Daoy (cell line): ENCODE results near the gene SPEF2. TPM values are rescaled to one million over a fixed set of nuclear protein-coding genes. Genes with fewer than 3 reads are reported as not detected.
"Not testable (repeated sequence)": the region's sequence is repeated elsewhere in the genome, so short reads cannot be mapped to it uniquely, and the experiment has no call there.

Experiments
- DNase-seq: peaks from one replicate; pipeline ENCODE4 v3.0.0-alpha.2; 2015; ENCODE audit warnings: low read depth
- total RNA-seq: library from RNA; depleted of rRNA; stranded (reverse); fragments of >200 nt; shearing (Covaris generic); gene quantifications from 2 replicates; pipeline ENCODE4 v1.2.3, GENCODE V29; 2014

SPEF2 gene
- total RNA-seq, 1 experiment from 2014 or later: 0.97 TPM

DNA sequence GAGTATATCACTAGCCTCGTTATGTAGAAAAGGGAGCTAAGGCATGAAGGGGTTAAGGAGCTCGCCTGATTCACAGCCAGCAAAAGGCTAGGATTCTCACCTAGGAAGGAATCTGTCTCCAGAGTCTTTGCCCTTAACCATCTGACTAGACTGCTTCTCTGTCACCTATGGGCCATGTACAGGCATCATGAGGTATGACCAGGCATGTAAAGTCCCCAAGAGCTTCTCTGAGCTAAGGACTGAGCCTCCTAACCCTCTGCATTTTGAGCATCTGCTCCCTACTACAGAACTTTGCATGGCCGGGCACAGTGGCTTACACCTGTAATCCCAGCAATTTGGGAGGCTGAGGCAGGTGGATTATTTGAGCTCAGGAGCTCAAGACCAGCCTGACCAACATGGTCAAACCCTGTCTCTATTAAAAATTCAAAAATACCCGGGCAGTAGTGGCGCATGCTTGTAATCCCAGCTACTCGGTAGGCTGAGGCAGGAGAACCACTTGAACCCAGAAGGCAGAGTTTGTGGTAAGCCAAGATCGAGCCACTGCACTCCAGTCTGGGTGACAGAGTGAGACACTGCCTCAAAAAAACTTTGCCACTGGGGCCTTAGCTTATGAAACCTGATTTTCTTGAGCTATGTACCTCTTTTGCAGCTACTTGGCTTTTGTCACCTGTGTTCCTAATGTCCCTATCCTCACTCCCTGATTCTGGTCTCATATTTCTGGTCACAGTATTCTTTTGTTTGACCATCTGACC is 205.9 kb downstream of the SPEF2 start:
- DNase-seq: no peak

- DNase-seq: no peak
Measured at GRCh38 chr5:35826056-35826455, 208.4 kb downstream of the SPEF2 start.

- no peak for DNase-seq
Measured at GRCh38 chr5:35826554-35826953, 208.9 kb downstream of the SPEF2 start.

- DNase-seq: no peak
Measured at GRCh38 chr5:35828082-35828598, 210.5 kb downstream of the SPEF2 start.

DNA sequence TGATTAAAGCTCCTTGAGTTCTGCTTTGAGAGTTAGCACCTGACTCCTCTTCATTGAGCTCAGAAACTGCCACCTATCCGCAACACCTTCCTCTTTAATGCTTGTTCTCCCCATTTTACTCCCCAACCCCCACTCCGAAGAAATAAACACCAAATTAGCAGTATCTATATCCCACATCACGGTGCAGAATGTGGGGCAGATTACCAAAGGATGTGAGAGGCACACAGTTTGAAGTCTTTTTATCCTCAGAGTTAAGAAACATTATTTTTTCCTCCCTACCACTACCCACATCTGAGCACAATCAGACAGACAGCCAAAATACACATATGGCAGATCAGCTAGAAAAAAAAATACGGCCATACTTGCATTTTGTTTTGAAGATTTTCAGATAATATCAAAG is 212.9 kb downstream of the SPEF2 start:
- DNase-seq: no peak

DNA sequence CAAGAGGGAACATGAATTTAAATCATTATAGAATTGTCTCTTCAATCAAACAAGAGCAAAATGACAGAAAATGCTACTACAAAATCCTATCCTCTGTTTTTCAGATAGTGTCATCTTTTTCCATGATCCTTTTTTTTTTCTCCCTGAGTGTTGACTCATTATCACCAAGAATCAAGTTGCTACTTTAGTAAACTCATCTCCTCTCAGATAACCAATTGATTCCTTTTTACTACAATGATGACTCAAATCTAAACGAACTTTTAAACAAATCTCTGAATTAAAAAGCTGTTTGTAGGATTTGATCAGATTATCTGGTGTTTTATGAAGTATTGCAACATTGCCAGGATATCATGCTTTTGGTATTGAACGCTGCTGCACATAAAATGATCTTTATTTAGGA is 215.1 kb downstream of the SPEF2 start:
- no peak for DNase-seq

DNA sequence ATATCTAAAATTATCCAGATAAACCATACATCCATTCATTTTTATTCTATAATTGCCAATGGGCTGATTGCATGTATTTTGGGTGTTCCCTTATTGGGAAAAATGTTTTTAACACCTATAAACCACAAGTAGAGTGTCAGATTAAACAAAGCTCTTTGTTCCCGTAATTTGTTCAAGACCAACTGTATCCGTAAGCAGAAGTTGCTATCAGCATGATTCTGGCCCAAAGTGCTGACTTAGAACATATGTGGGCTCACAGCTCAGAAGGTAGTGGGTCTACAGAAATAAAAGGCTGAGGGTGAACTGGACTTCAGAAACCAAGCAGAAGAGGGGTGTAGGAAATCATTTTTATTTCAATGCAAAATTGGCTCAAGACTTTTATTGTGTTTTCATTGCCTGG is 215.6 kb downstream of the SPEF2 start:
- DNase-seq: no peak

- no peak for DNase-seq
Measured at GRCh38 chr5:35835796-35836742, 218.4 kb downstream of the SPEF2 start.

DNA sequence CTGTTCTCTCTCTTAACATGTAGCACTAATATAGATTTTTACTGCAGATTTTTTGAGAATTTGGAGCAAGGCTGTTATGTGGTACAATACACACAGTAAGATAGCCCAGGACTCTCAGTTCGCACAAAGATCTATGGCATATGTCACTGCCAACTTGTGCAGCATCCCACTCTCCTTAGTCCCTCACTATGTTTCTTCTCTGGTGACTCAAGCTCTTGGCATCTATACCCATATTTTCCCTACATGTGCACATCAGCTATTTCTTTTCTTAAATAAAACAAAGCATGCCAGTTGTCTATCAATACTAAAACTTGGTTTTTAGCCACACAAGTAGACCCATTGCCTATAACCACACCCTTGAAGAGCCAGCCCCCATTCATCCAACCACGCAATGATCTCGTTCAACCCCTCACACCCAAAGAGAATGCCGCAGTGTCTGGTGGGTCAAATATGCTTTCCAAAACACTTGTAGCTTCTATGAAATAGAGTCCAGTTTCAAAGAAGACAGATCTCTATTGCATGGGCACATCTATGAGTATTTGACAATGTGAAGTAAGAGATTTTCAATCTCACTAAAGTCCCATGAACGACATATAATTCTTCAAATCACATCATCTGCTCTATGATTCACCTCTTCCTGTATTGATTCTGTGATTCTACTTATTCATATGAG is 220.8 kb downstream of the SPEF2 start:
- no peak for DNase-seq

GRCh38 chr5:35842856-35843255 is 225.2 kb downstream of the SPEF2 start:
- DNase-seq: no peak

GRCh38 chr5:35845508-35845907 is 227.8 kb downstream of the SPEF2 start:
- DNase-seq: not testable (repeated sequence)

GRCh38 chr5:35847491-35847890 is 229.8 kb downstream of the SPEF2 start:
- DNase-seq: no peak

GRCh38 chr5:35847961-35848360 is 230.3 kb downstream of the SPEF2 start:
- no peak for DNase-seq

GRCh38 chr5:35849860-35850259 is 232.2 kb downstream of the SPEF2 start:
- DNase-seq: no peak

- peak; percentile 17 for DNase-seq
Measured at GRCh38 chr5:35850967-35851680, 233.5 kb downstream of the SPEF2 start.

- DNase-seq: peak; percentile 76
Measured at GRCh38 chr5:35852084-35852734, 234.5 kb downstream of the SPEF2 start.

GRCh38 chr5:35852773-35853172 is 235.1 kb downstream of the SPEF2 start:
- no peak for DNase-seq

GRCh38 chr5:35853631-35854030 is 236.0 kb downstream of the SPEF2 start:
- DNase-seq: no peak

GRCh38 chr5:35854248-35854647 is 236.6 kb downstream of the SPEF2 start:
- no peak for DNase-seq

DNA sequence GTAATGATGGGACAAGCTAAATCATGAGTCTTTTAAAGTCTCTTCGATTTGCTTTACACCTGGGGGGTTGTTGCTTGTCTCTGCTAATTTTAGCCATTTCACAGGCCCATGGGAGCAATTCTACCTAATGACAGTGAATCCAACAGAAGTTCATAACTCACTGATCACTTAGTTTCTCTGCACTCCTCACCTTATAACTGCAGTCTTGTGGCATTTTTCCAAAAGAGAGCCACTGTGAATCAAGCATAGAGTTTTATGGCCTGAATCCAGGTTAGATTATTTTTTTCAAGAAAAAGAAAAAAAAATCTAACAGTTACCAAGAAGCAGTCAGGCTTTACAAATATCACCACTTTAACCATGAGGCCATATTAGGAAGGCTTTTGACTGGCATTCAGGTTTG is 237.5 kb downstream of the SPEF2 start:
- no peak for DNase-seq
